ENCODE data around the gene LIN28A. TPM values are rescaled to one million over a fixed set of nuclear protein-coding genes. Genes with fewer than 3 reads are reported as not detected.

The LIN28A gene
- polyA plus RNA-seq, 6 donors from 2014 or later = not detected

Other genes starting within 250 kb of the LIN28A start
- not detected for gene C1orf232, start 241.9 kb upstream of the LIN28A start, polyA plus RNA-seq (ENCODE audit: low read depth in 6 of 6)
- 10 to 100 TPM; 33.3 to 52.3 (median 36.1) TPM for gene ZNF593, start 240.9 kb upstream of the LIN28A start, polyA plus RNA-seq (ENCODE audit: low read depth in 6 of 6)
- 1 to 10 TPM in 5 of 6 donors, under 1 TPM in 1; 0.96 to 3.5 (median 1.9) TPM for gene ZNF593OS, start 239.0 kb upstream of the LIN28A start, polyA plus RNA-seq (ENCODE audit: low read depth in 6 of 6)
- gene CNKSR1, start 233.3 kb upstream of the LIN28A start, polyA plus RNA-seq (ENCODE audit: low read depth in 6 of 6) = under 1 TPM in 3 of 6 donors, not detected in 3; 0.44 to 0.57 (median 0.49) TPM
- gene CATSPER4, start 220.2 kb upstream of the LIN28A start, polyA plus RNA-seq (ENCODE audit: low read depth in 6 of 6) = not detected
- gene CEP85, start 176.6 kb upstream of the LIN28A start, polyA plus RNA-seq (ENCODE audit: low read depth in 6 of 6) = 1 to 10 TPM; 2.5 to 8.2 (median 4.9) TPM
- 1,000 to 10,000 TPM in 2 of 6 donors, 100 to 1,000 TPM in 4; 624 to 1,205 (median 832) TPM for gene SH3BGRL3, start 130.7 kb upstream of the LIN28A start, polyA plus RNA-seq (ENCODE audit: low read depth in 6 of 6)
- 10 to 100 TPM in 2 of 6 donors, 1 to 10 TPM in 4; 4.3 to 15.7 (median 6.9) TPM for gene UBXN11, start 104.2 kb upstream of the LIN28A start, polyA plus RNA-seq (ENCODE audit: low read depth in 6 of 6)
- over 10,000 TPM; 10,565 to 16,920 (median 13,137) TPM for gene CD52, start 92.9 kb upstream of the LIN28A start, polyA plus RNA-seq (ENCODE audit: low read depth in 6 of 6)
- 1 to 10 TPM in 2 of 6 donors, under 1 TPM in 4; 0.06 to 1.8 (median 0.70) TPM for gene CRYBG2, start 56.7 kb upstream of the LIN28A start, polyA plus RNA-seq (ENCODE audit: low read depth in 6 of 6)
- not detected for gene ZNF683, start 38.1 kb upstream of the LIN28A start, polyA plus RNA-seq (ENCODE audit: low read depth in 6 of 6)
- 10 to 100 TPM; 15.9 to 27.9 (median 21.9) TPM for gene DHDDS, start 21.5 kb downstream of the LIN28A start, polyA plus RNA-seq (ENCODE audit: low read depth in 6 of 6)
- 1,000 to 10,000 TPM in 3 of 6 donors, 100 to 1,000 TPM in 3; 939 to 1,353 (median 1,048) TPM for gene HMGN2, start 61.6 kb downstream of the LIN28A start, polyA plus RNA-seq (ENCODE audit: low read depth in 6 of 6)
- gene RPS6KA1, start 118.9 kb downstream of the LIN28A start, polyA plus RNA-seq (ENCODE audit: low read depth in 6 of 6) = 100 to 1,000 TPM; 111 to 146 (median 126) TPM

Data from naive B cell (primary cell).